ENCODE results near the gene DACH1.

DACH1 gene

DNA sequence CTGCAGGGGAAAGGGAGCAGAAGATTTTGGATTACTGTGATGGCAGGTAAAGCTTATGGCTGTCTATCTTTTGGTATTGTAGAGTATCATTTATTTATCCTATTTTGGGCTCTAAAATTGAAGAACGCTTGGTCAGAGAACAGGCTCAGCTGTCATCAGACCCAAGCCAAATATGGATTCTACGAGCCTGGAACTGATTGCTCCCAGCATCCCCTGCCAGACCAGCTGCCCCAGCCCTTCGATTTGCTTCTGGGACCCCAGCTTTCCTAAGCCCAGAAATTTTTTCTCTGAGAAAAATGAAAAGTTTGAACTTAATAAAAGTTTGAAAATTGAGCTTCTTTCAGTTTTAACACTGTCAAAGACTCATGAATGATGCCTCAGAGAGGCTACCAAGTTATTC is 472.8 kb downstream of the DACH1 start:
- DNase-seq (ENCODE audit: low read depth) = no peak
